T-helper 22 cell (primary cell): Measurements from ENCODE around the gene ACOD1.

Experiments
- DNase-seq: peaks from one replicate; pipeline ENCODE4 v3.0.0-alpha.2; 2020; ENCODE audit warnings: low read depth

ACOD1 gene

GRCh38 chr13:76991796-76992547, 43.7 kb downstream of the ACOD1 start, which contains the start of gene CLN5:
CLN5 (plus strand) TSS chr13:76992081; CDS start chr13:76992099, 18 bp downstream.
- DNase-seq: peak; percentile 93

GRCh38 chr13:76992548-76993001, 44.3 kb downstream of the ACOD1 start:
- peak; percentile 12 for DNase-seq

- DNase-seq: no peak
Measured at GRCh38 chr13:76993021-76993420, 44.7 kb downstream of the ACOD1 start.

GRCh38 chr13:76993473-76993872, 45.2 kb downstream of the ACOD1 start:
- DNase-seq: no peak

- no peak for DNase-seq
Measured at GRCh38 chr13:76994281-76994680, 46.0 kb downstream of the ACOD1 start.

- no peak for DNase-seq
Measured at GRCh38 chr13:77000475-77000874, 52.2 kb downstream of the ACOD1 start.

- no peak for DNase-seq
Measured at GRCh38 chr13:77001540-77001939, 53.2 kb downstream of the ACOD1 start.

GRCh38 chr13:77001963-77002587, 53.8 kb downstream of the ACOD1 start:
- no peak for DNase-seq

GRCh38 chr13:77002590-77003190, 54.4 kb downstream of the ACOD1 start:
- DNase-seq: no peak
